Ovary (tissue), 9 donors: ENCODE data around the gene SLC23A3. TPM values are rescaled to one million over a fixed set of nuclear protein-coding genes. Genes with fewer than 3 reads are reported as not detected.

Source experiments
- DNase-seq, 5 donors: peaks; one replicate each; pipeline ENCODE4 v3.0.0-alpha.2; 2019 to 2020
- H3K27ac ChIP-seq, 2 donors: fragments of 200-600 bp; one replicate each; pipeline versions ENCODE4 v1.5.1 to v1.8.0; 2019 to 2022
- H3K27me3 ChIP-seq: fragments of 200-600 bp; one replicate; pipeline ENCODE4 v1.8.0; 2022
- H3K36me3 ChIP-seq: fragments of 200-600 bp; sonication (generic); one replicate; pipeline ENCODE4 v1.5.1; 2019
- H3K4me1 ChIP-seq: one replicate; pipeline ENCODE4 v1.8.1; 2013; ENCODE audit warnings: mild to moderate bottlenecking, moderate library complexity; ENCODE audit not compliant: insufficient read depth
- H3K4me3 ChIP-seq: fragments of 200-600 bp; sonication (generic); one replicate; pipeline ENCODE4 v1.5.1; 2017
- H3K9me3 ChIP-seq, 2 donors: fragments of 200-600 bp in 1 of 2; sonication (generic) in 1 of 2; one replicate each; pipeline versions ENCODE4 v1.5.1 to v1.8.1; 2013 to 2019; ENCODE audit warnings: mild to moderate bottlenecking in 1 of 2, moderate library complexity in 1 of 2
- EP300 ChIP-seq: sonication (generic); formaldehyde crosslinking; IDR thresholded peaks from one replicate; pipeline ENCODE4 v1.6.1; 2017; ENCODE audit warnings: antibody characterized with exemption
- POLR2A ChIP-seq: fragments of 450-650 bp; IDR thresholded peaks from one replicate; pipeline ENCODE4 v1.6.1; 2017; ENCODE audit warnings: antibody characterized with exemption, mild to moderate bottlenecking, moderate library complexity
- WGBS, 3 donors: extraction: QIAGEN DNeasy Blood & Tissue Kit in 1 of 3; methylation state at CpG; one replicate each; pipeline versions ENCODE4 v1.1.5 to v1.1.7; 2013 to 2017; 5-methylcytosine and 5-hydroxymethylcytosine counted together
- intact Hi-C, 4 donors: fragments of 100-400 bp; cut with DNase I; formaldehyde crosslinking; loops; one replicate each; pipeline versions ENCODE4 v1.11.0 to v1.15.1; 2022 to 2023
- polyA plus RNA-seq, 2 donors: library from polyadenylated mRNA; stranded (reverse); fragments of 200-250 nt in 1 of 2; fragments of 350-450 nt in 1 of 2; fragmentation: Illumina TruSeq in 1 of 2; extraction: RNeasy Lipid Tissue Mini Kit (QIAGEN cat#74804) in 1 of 2; gene quantifications; one replicate each; pipeline ENCODE4 v1.2.3, GENCODE V29; 2013 to 2014
- total RNA-seq, 7 donors: library from RNA; depleted of rRNA in 2 of 7; stranded (reverse); fragments of >200 nt in 2 of 7; fragmentation: NEBNext Ultra II Directional in 3 of 7; extraction: Animal tissue kit (Norgen Biotek cat#: 25700) in 3 of 7; gene quantifications; one replicate each; pipeline versions ENCODE4 v1.1.0 to v1.2.4, GENCODE V29; 2016 to 2023
- TF ChIP-seq, protein P1 (sequence below), 3 donors: fragments of 450-650 bp in 2 of 3; fragments of 200-600 bp in 1 of 3; IDR thresholded peaks; one replicate each; pipeline versions ENCODE4 v1.5.1 to v1.8.0; 2016 to 2022; ENCODE audit warnings: antibody characterized with exemption in 3 of 3, mild to moderate bottlenecking in 1 of 3
- donor health status: DM: no; HTN: no; CAD: no; lungs with moderate emphysema.
- donor health status: DM: no; HTN: no; CAD: no.
- donor health status: Bipolar disorder and iron deficiency.
- donor health status: DM: yes; HTN: yes; CAD: no.
- donor health status: DM: no; HTN: no; CAD: no.
- donor health status: DM: yes; HTN: yes; CAD: no.

Gene SLC23A3
- total and polyA plus RNA-seq, 9 donors, result 0.81 to 4.5 (median 1.3) TPM

DNA sequence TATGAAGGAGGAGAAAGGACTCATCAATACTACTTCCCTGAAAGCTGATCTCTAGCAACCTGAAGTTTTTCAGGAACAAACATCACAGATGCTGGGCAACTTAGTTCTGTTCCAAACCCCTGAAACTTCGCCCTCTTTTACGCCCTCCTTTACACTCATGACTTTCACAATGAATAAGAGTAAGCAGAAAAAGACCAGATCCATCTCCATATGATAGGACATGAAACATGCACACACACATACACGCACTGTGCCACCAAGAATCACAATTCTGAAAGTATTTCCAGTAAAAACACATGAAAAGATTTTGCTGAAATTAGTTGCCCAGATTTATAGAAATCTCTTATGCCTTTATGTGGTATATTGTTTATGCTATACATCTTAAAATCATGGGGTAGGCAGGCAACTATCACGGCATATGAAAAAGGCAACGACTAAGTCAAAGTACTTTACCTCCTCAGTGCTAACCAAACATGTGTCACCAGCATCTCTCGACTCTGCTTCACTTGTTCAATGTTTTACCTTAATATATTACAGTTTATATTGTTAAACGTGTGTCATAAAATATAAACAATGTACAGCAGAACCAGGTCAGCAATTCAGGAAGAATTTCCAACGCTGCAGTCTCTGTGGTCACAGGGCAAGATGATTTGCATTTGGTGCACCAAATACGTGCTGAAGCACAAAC, 57.0 kb downstream of the SLC23A3 start:
- DNase-seq, result no peak
- Histone ChIP-seq H3K9me3 (no peaks in the 10 kb centered on the region), H3K4me3 (no peak overlapping the region), H3K27me3 (no peaks in the 10 kb centered on the region), H3K4me1 (no peaks in the 10 kb centered on the region), H3K36me3 (no peaks in the 10 kb centered on the region), H3K27ac (no peak overlapping the region)
- intact Hi-C loops, result no loop called here
- TF ChIP-seq EP300 (no peak), POLR2A (no peak)
- TF ChIP-seq, protein P1, sequence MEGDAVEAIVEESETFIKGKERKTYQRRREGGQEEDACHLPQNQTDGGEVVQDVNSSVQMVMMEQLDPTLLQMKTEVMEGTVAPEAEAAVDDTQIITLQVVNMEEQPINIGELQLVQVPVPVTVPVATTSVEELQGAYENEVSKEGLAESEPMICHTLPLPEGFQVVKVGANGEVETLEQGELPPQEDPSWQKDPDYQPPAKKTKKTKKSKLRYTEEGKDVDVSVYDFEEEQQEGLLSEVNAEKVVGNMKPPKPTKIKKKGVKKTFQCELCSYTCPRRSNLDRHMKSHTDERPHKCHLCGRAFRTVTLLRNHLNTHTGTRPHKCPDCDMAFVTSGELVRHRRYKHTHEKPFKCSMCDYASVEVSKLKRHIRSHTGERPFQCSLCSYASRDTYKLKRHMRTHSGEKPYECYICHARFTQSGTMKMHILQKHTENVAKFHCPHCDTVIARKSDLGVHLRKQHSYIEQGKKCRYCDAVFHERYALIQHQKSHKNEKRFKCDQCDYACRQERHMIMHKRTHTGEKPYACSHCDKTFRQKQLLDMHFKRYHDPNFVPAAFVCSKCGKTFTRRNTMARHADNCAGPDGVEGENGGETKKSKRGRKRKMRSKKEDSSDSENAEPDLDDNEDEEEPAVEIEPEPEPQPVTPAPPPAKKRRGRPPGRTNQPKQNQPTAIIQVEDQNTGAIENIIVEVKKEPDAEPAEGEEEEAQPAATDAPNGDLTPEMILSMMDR (IDR thresholded peaks at IDR 0.05), result no peak
- 79 to 86% (median 85%) methylated on average over 9 of the region's 9 CpGs for WGBS, 3 donors

DNA sequence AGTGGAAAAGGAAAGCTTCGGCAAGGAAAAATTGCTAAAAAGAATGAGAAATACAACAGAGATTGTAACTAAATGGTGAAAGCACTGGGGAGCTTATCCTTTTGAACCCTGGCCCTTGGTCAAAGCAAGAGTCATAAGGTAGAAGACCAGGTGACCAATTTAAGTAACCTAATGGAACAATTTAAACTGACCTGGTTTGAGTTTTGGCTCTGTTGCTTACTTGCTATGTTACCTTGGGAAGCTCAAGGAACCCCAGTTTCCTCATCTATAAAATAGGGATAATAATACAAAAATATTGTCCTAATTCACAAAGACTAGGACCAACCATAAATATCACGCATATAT, 57.8 kb downstream of the SLC23A3 start:
- 95 to 99% (median 99%) methylated on average over 2 of the region's 2 CpGs for WGBS, 3 donors
- no peaks in the 10 kb centered on the region for H3K27me3 ChIP-seq
- H3K36me3 ChIP-seq, result no peaks in the 10 kb centered on the region
- intact Hi-C loops, result no loop called here
- no peaks in the 10 kb centered on the region for H3K4me1 ChIP-seq
- no peak overlapping the region for H3K4me3 ChIP-seq
- H3K27ac ChIP-seq, result no peak overlapping the region
- no peaks in the 10 kb centered on the region for H3K9me3 ChIP-seq
- DNase-seq, result no peak
- TF ChIP-seq POLR2A, result no peak
- TF ChIP-seq, protein P1 (IDR thresholded peaks at IDR 0.05), result no peak
- no peak for TF ChIP-seq EP300

Other genes starting within 250 kb of the SLC23A3 start
- gene CDK5R2, start 210.4 kb downstream of the SLC23A3 start, total RNA-seq, result not detected
- gene CDK5R2, start 210.4 kb downstream of the SLC23A3 start, polyA plus RNA-seq, result not detected
- gene FEV, start 184.8 kb downstream of the SLC23A3 start, total RNA-seq, result under 1 TPM in 2 of 7 donors, not detected in 5; 0.11 to 0.13 TPM
- not detected for gene FEV, start 184.8 kb downstream of the SLC23A3 start, polyA plus RNA-seq
- gene CRYBA2, start 176.6 kb downstream of the SLC23A3 start, total RNA-seq, result not detected
- not detected for gene CRYBA2, start 176.6 kb downstream of the SLC23A3 start, polyA plus RNA-seq
- gene CFAP65, start 128.5 kb downstream of the SLC23A3 start, total RNA-seq, result 10 to 100 TPM in 1 of 7 donors, 1 to 10 TPM in 1, under 1 TPM in 3, not detected in 2; 0.82 to 19.6 (median 0.95) TPM
- gene CFAP65, start 128.5 kb downstream of the SLC23A3 start, polyA plus RNA-seq, result under 1 TPM in 1 of 2 donors, not detected in 1; 0.04 TPM
- gene IHH, start 109.1 kb downstream of the SLC23A3 start, total RNA-seq, result under 1 TPM in 3 of 7 donors, not detected in 4; 0.15 to 0.80 (median 0.36) TPM
- 1 to 10 TPM in 1 of 2 donors, under 1 TPM in 1; 0.12 to 1.6 TPM for gene IHH, start 109.1 kb downstream of the SLC23A3 start, polyA plus RNA-seq
- 10 to 100 TPM; 14.7 to 19.1 (median 17.1) TPM for gene NHEJ1, start 9.2 kb downstream of the SLC23A3 start, total RNA-seq
- gene NHEJ1, start 9.2 kb downstream of the SLC23A3 start, polyA plus RNA-seq, result 10 to 100 TPM; 10.8 to 23.1 TPM
- 10 to 100 TPM; 29.7 to 68.2 (median 62.8) TPM for gene CNPPD1, start 6.9 kb upstream of the SLC23A3 start, total RNA-seq
- gene CNPPD1, start 6.9 kb upstream of the SLC23A3 start, polyA plus RNA-seq, result 10 to 100 TPM; 27.1 to 46.7 TPM
- 100 to 1,000 TPM in 3 of 7 donors, 10 to 100 TPM in 4; 40.9 to 106 (median 95.6) TPM for gene RETREG2, start 8.2 kb upstream of the SLC23A3 start, total RNA-seq
- 100 to 1,000 TPM in 1 of 2 donors, 10 to 100 TPM in 1; 74.4 to 110 TPM for gene RETREG2, start 8.2 kb upstream of the SLC23A3 start, polyA plus RNA-seq
- 10 to 100 TPM; 22.4 to 45.6 (median 33.9) TPM for gene ZFAND2B, start 36.8 kb upstream of the SLC23A3 start, total RNA-seq
- 10 to 100 TPM; 14.3 to 31.1 TPM for gene ZFAND2B, start 36.8 kb upstream of the SLC23A3 start, polyA plus RNA-seq
- 10 to 100 TPM; 12.0 to 64.5 (median 37.2) TPM for gene ABCB6, start 48.9 kb upstream of the SLC23A3 start, total RNA-seq
- gene ABCB6, start 48.9 kb upstream of the SLC23A3 start, polyA plus RNA-seq, result 10 to 100 TPM; 26.3 to 33.3 TPM
- gene ATG9A, start 59.6 kb upstream of the SLC23A3 start, total RNA-seq, result 10 to 100 TPM; 22.6 to 44.6 (median 32.6) TPM
- gene ATG9A, start 59.6 kb upstream of the SLC23A3 start, polyA plus RNA-seq, result 10 to 100 TPM; 29.7 to 46.3 TPM
- gene ANKZF1, start 59.8 kb upstream of the SLC23A3 start, total RNA-seq, result 10 to 100 TPM; 36.4 to 60.2 (median 44.1) TPM
- 10 to 100 TPM; 33.1 to 36.5 TPM for gene ANKZF1, start 59.8 kb upstream of the SLC23A3 start, polyA plus RNA-seq
- gene GLB1L, start 75.4 kb upstream of the SLC23A3 start, total RNA-seq, result 10 to 100 TPM in 6 of 7 donors, 1 to 10 TPM in 1; 5.7 to 20.3 (median 13.9) TPM
- 10 to 100 TPM; 12.8 to 19.6 TPM for gene GLB1L, start 75.4 kb upstream of the SLC23A3 start, polyA plus RNA-seq
- gene STK16, start 75.5 kb upstream of the SLC23A3 start, total RNA-seq, result 10 to 100 TPM; 12.4 to 24.8 (median 17.9) TPM
- gene STK16, start 75.5 kb upstream of the SLC23A3 start, polyA plus RNA-seq, result 10 to 100 TPM; 19.1 to 29.4 TPM
- 10 to 100 TPM in 1 of 7 donors, 1 to 10 TPM in 1, under 1 TPM in 3, not detected in 2; 0.27 to 13.2 (median 0.83) TPM for gene TUBA4B, start 83.2 kb upstream of the SLC23A3 start, total RNA-seq
- under 1 TPM; 0.18 to 0.34 TPM for gene TUBA4B, start 83.2 kb upstream of the SLC23A3 start, polyA plus RNA-seq
- 10 to 100 TPM in 6 of 7 donors, 1 to 10 TPM in 1; 8.4 to 53.6 (median 16.5) TPM for gene TUBA4A, start 83.9 kb upstream of the SLC23A3 start, total RNA-seq
- gene TUBA4A, start 83.9 kb upstream of the SLC23A3 start, polyA plus RNA-seq, result 10 to 100 TPM in 1 of 2 donors, 1 to 10 TPM in 1; 7.9 to 42.2 TPM
- 100 to 1,000 TPM in 1 of 7 donors, 10 to 100 TPM in 6; 34.0 to 101 (median 85.7) TPM for gene DNAJB2, start 109.3 kb upstream of the SLC23A3 start, total RNA-seq
- 10 to 100 TPM; 77.9 to 87.5 TPM for gene DNAJB2, start 109.3 kb upstream of the SLC23A3 start, polyA plus RNA-seq
- 1 to 10 TPM in 3 of 7 donors, under 1 TPM in 3, not detected in 1; 0.12 to 2.3 (median 0.82) TPM for gene PTPRN, start 139.4 kb upstream of the SLC23A3 start, total RNA-seq
- gene PTPRN, start 139.4 kb upstream of the SLC23A3 start, polyA plus RNA-seq, result 1 to 10 TPM in 1 of 2 donors, under 1 TPM in 1; 0.08 to 1.3 TPM
- gene RESP18, start 162.7 kb upstream of the SLC23A3 start, total RNA-seq, result not detected
- not detected for gene RESP18, start 162.7 kb upstream of the SLC23A3 start, polyA plus RNA-seq
- gene DNPEP, start 217.9 kb upstream of the SLC23A3 start, total RNA-seq, result 10 to 100 TPM; 34.7 to 72.9 (median 66.4) TPM
- gene DNPEP, start 217.9 kb upstream of the SLC23A3 start, polyA plus RNA-seq, result 10 to 100 TPM; 23.4 to 54.2 TPM
- gene DES, start 248.3 kb upstream of the SLC23A3 start, total RNA-seq, result 1,000 to 10,000 TPM in 1 of 7 donors, 100 to 1,000 TPM in 4, 10 to 100 TPM in 2; 86.5 to 1,061 (median 184) TPM
- 100 to 1,000 TPM; 149 to 642 TPM for gene DES, start 248.3 kb upstream of the SLC23A3 start, polyA plus RNA-seq